Iris pigment epithelial cell (primary cell): Measurements from ENCODE around the gene DLG2.

Source experiments
- DNase-seq: peaks from one replicate; pipeline ENCODE4 v3.0.0-alpha.2; 2011; ENCODE audit warnings: low read depth

The DLG2 gene

GRCh38 chr11:83847467-83848034 lies 1779.6 kb downstream of the DLG2 start:
- no peak for DNase-seq

DNA sequence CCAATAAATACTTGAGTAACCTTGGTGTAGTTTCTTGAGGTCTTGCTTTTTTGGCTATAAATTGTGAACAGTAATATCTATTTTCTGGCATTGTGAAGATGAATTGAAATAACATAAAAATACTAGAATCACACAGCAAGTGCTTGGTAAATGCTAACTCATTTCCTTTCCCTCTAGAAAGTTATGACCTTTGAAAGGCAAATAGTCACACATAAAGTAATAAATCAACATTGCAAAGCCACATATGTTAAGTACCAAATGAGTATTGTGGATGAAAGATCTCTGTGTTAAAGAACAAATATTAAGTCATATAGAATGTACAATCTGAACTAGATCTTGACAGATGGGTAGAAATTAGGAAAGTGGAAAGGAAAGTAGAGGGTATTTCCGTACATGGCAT lies 1781.3 kb downstream of the DLG2 start:
- no peak for DNase-seq

DNA sequence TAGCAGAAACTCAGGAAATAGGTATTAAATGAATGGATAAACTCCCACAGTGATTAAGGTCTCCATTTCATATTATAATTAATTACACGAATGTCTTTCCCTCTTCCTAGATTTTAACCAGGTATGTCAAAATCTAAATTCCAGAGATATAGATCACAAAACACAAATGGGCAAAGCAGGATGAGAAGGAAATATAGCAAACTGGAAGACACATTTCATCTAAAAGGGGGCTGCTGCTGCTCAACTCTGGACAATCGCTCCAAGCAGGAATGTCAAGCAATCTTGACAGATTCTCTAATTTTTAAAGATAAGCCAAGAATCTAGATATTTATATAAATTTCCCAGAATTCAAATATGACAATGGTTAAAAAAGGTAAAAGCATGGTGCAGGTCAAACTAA lies 1786.8 kb downstream of the DLG2 start:
- DNase-seq: no peak

- DNase-seq: peak; percentile 61
Measured at GRCh38 chr11:83836883-83837654, 1790.1 kb downstream of the DLG2 start.

- DNase-seq: no peak
Measured at GRCh38 chr11:83836065-83836464, 1791.1 kb downstream of the DLG2 start.

- peak; percentile 11 for DNase-seq
Measured at GRCh38 chr11:83835423-83835822, 1791.7 kb downstream of the DLG2 start.

GRCh38 chr11:83831929-83832328 lies 1795.2 kb downstream of the DLG2 start:
- no peak for DNase-seq

- peak; percentile 45 for DNase-seq
Measured at GRCh38 chr11:83827940-83828554, 1799.1 kb downstream of the DLG2 start.

GRCh38 chr11:83827520-83827919 lies 1799.6 kb downstream of the DLG2 start:
- DNase-seq: peak; percentile 57

GRCh38 chr11:83826078-83826477 lies 1801.1 kb downstream of the DLG2 start:
- no peak for DNase-seq

DNA sequence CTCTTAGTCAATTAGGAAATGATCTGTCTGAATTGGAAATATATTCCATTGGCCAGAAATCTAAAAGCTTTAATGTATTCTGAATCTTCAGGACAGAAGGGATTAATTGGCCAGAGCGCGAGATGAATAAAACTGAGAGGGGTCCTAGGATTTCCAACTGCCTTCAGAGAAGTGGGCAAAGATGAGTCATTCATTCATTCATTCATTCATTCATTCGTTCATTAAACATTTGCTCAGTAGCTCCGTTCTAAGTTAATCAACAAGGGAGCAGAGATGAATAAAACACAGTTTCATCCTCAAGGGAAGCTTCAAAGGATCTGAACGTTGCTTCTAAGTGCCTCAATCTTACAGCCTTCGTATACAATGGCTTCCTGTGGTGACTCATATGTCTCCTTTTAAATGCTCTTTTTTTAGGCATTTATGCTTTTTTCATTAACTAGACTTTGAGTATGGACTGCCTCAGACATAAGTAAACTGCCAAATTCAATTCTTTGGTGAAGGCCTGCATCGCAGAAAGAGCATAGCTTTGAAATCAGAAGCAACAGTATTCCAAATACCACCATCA lies 1803.6 kb downstream of the DLG2 start:
- DNase-seq: peak; percentile 52

- DNase-seq: peak; percentile 74
Measured at GRCh38 chr11:83819931-83820549, 1807.1 kb downstream of the DLG2 start.

DNA sequence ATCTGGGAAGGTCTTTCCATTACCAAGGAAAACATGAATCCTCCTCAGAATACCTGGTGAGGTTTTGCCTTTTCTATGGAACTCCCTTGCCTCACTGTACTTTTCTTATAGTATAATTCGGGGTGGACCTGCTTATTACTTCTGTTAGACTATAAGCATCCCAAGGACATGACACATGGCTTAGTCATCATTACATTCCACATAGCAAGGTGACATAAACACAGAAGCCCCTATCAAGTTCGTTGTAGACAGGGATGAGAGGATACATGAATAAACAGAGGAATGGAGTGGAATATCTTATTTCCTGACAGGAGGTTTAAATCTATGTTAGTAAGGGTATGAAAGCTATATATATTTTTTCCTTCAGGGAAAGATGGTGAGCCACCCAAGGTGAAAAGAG lies 1808.8 kb downstream of the DLG2 start:
- DNase-seq: peak; percentile 42

GRCh38 chr11:83816572-83817187 lies 1810.5 kb downstream of the DLG2 start:
- DNase-seq: peak; percentile 44

GRCh38 chr11:83815736-83816135 lies 1811.4 kb downstream of the DLG2 start:
- peak; percentile 9 for DNase-seq

DNA sequence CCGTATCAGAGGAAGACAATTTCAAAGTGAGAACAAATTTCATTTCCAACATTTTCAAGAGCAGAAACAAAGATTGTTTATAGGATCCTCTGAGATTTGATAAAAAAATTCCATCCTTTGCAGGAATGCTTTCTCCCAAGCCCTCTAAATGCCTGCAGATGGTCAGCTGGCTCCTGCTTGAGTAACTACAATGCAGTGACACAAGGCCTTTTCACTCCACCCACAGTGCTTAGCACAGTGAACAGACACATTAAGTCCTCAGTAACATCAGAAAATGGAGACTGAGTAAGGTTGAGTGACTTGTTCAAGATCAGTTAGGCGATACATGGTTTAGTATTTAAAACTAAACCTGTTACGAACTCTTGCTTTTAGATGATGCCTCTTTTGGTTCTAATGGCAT lies 1813.8 kb downstream of the DLG2 start:
- DNase-seq: no peak

DNA sequence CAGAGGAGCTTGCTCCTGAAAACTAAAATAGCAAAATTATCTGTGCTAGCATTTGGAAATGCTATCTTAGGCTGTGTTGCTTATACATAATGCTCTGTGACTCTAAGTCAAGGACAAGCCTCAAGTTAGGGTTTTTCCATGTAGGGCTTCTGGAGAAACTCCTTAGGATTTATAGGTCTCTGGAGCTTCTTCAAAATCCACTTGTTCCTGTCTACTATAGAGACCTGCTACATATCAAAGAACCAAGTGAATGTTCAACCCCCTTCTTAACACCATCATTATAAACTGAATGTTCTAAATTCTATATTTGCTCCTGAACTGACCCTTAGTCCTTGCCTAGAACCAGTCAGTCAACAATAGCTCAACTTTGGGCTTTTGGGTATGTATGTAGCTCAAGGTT lies 1817.9 kb downstream of the DLG2 start:
- no peak for DNase-seq

DNA sequence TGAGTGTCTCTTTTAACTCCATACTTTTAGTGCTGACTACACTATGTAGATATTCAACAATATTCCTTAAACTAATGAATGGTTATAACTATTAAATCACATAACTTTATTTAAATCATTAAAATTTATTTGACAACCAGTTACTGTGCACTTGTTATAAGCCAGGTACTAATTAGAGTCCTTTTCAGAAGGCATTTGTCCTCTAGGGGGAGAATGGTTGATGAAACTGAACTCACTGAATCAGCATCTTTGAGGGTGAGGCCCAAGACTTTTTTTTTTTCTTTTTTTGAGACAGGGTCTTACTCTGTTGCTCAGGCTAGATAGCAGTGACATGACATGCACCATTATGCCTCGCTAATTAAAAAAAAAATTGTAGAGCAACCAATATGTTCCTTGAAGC lies 1825.3 kb downstream of the DLG2 start:
- no peak for DNase-seq

DNA sequence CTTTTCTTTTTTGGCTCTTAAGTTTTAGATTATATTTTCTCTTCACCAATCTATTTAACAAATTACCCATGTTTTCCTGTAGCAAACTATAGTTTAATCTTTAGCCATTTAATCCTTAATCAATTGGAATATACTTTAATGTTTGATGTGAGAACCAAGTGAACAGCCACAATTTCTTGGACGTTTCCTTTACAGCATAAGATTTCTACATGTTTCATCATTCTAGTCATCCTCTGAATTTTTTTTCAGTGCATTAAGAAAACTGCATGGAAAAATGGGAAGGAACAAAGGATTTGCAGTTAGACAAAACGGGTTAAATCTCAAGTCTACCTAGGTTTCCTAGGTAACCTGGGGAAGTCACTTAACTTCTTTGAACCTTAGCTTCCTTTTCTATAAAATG lies 1833.8 kb downstream of the DLG2 start:
- DNase-seq: no peak

DNA sequence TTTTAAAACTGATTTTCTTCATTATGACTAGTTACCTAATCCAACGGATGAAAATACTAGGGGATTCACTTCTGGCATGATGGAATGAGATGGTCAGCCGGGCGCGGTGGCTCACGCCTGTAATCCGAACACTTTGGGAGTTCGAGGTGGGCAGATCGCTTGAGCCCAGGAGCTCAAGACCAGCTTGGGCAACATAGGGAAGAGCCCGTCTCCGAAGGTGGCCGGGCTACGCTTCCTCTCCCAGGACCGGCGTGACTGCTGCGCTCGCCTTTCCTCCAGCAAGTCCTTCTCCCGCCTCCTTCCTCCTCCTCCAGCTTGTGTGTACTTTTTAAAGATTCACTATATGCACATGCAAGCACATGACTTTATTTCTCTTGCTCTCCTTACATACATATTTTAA lies 1835.6 kb downstream of the DLG2 start:
- DNase-seq: no peak

DNA sequence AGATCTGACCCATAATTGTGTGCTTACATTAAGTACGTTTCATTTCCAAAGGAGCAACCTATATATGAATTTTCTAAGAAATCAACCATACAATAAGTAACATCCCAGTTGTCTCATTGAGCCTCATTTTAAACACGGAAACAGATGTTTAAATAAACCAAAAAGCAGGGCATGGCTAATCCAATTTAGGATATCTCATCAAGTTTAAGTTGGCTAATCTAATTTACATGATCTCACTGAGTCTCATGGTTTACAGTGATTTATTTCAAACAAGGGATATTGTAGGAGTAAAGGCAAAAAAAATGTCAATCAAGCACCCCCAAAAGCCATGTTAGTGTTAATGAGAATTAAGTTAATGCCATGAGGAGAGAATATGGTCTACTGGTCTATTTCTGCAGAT lies 1841.2 kb downstream of the DLG2 start:
- no peak for DNase-seq

DNA sequence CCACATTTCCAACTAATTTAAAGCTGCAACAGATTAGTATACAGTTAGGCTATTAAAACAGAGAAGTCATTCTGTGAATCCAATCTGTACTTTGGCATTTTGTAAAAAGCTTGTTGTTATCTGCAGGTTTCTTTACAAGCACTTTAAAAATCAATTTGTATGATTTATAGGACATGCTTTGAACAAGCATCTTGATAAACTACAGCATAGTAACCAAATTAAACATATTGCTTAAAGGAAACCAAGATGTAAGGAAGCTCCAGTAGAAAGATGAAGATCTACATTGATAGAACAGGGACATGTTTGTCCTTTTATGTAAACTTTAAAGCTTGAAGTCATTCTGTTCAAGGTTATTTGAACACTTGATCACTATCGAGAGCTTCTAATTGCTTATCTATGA lies 1842.7 kb downstream of the DLG2 start:
- DNase-seq: no peak
